Measurements from ENCODE around the gene NCOA4.
"Not testable (repeated sequence)": the region's sequence is repeated elsewhere in the genome, so short reads cannot be mapped to it uniquely, and the experiment has no call there.

NCOA4 gene

DNA sequence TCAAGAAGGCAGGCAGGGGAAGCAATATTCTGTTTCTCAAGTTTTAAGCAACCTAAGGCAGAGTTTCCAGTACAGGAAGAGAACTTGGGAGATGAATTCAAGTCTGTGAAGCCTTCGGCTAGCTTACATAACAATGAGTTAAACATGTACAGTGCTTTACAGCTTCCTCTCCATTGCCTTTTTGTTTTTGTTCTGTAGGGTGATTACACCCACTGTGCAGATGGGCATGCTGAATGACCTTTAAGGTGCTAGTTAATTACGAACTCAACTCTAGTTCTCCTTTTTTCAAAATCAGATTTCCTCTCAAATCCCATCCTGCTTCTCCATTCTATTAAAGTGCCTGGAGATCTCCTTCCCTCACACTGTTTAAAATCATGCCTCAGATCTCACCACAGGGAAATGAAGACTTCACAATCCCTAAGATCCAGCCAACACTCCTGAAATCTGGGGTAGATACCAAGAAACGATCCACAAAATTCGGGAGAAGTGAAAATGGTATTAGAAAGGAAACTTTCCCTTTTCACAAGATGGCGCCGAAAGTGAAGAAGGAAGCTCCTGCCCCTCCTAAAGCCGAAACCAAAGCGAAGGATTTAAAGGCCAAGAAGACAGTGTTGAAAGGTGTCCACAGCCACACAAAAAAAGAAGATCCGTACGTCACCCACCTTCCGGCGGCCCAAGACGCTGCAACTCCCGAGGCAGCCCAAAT, 32.5 kb upstream of the NCOA4 start:
- no peak overlapping the region for H3K27ac ChIP-seq
- H3K4me1 ChIP-seq: no peaks in the 10 kb centered on the region
- no peaks in the 10 kb centered on the region for H3K36me3 ChIP-seq (ENCODE audit: control insufficient read depth, insufficient read depth, low read length)
- no peaks in the 10 kb centered on the region for H3K27me3 ChIP-seq (ENCODE audit: control insufficient read depth, insufficient read depth, low read length)
- no peak overlapping the region for H3K4me3 ChIP-seq (ENCODE audit: low read depth, low read length)
- H3K79me2 ChIP-seq: no peaks in the 10 kb centered on the region
- TF ChIP-seq, protein P1, sequence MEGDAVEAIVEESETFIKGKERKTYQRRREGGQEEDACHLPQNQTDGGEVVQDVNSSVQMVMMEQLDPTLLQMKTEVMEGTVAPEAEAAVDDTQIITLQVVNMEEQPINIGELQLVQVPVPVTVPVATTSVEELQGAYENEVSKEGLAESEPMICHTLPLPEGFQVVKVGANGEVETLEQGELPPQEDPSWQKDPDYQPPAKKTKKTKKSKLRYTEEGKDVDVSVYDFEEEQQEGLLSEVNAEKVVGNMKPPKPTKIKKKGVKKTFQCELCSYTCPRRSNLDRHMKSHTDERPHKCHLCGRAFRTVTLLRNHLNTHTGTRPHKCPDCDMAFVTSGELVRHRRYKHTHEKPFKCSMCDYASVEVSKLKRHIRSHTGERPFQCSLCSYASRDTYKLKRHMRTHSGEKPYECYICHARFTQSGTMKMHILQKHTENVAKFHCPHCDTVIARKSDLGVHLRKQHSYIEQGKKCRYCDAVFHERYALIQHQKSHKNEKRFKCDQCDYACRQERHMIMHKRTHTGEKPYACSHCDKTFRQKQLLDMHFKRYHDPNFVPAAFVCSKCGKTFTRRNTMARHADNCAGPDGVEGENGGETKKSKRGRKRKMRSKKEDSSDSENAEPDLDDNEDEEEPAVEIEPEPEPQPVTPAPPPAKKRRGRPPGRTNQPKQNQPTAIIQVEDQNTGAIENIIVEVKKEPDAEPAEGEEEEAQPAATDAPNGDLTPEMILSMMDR (IDR thresholded peaks at IDR 0.05): no peak
- no peak overlapping the region for H3K9ac ChIP-seq
- H3K4me2 ChIP-seq (ENCODE audit: low read length): no peak overlapping the region
- no peaks in the 10 kb centered on the region for H3K9me3 ChIP-seq (ENCODE audit: control insufficient read depth, low read length)
- no peak overlapping the region for H2AFZ ChIP-seq

GRCh38 chr10:46060706-46061105, 30.3 kb upstream of the NCOA4 start:
- TF ChIP-seq, protein P1 (IDR thresholded peaks at IDR 0.05): no peak
- H3K4me3 ChIP-seq (ENCODE audit: low read depth, low read length): no peak overlapping the region

GRCh38 chr10:46057927-46058326, 27.5 kb upstream of the NCOA4 start:
- not testable (repeated sequence) for H3K36me3 ChIP-seq (ENCODE audit: control insufficient read depth, insufficient read depth, low read length); H3K27me3 ChIP-seq (ENCODE audit: control insufficient read depth, insufficient read depth, low read length); H3K4me2 ChIP-seq (ENCODE audit: low read length); H3K27ac ChIP-seq; H3K4me3 ChIP-seq (ENCODE audit: low read depth, low read length); H2AFZ ChIP-seq; H3K9me3 ChIP-seq (ENCODE audit: control insufficient read depth, low read length); H3K79me2 ChIP-seq; H3K9ac ChIP-seq; H3K4me1 ChIP-seq

More at GRCh38 chr10:46060706-46061105, 30.3 kb upstream of the NCOA4 start:
- Histone ChIP-seq H3K79me2 (no peaks in the 10 kb centered on the region), H3K27me3 (ENCODE audit: control insufficient read depth, insufficient read depth, low read length) (no peaks in the 10 kb centered on the region), H3K4me1 (no peaks in the 10 kb centered on the region), H3K9me3 (ENCODE audit: control insufficient read depth, low read length) (no peaks in the 10 kb centered on the region), H2AFZ (no peak overlapping the region), H3K4me2 (ENCODE audit: low read length) (no peak overlapping the region), H3K9ac (no peak overlapping the region), H3K36me3 (ENCODE audit: control insufficient read depth, insufficient read depth, low read length) (no peaks in the 10 kb centered on the region), H3K27ac (no peak overlapping the region)

GRCh38 chr10:46057038-46057437, 26.6 kb upstream of the NCOA4 start:
- H3K27me3 ChIP-seq (ENCODE audit: control insufficient read depth, insufficient read depth, low read length): no peaks in the 10 kb centered on the region
- TF ChIP-seq, protein P1 (IDR thresholded peaks at IDR 0.05): no peak
- no peaks in the 10 kb centered on the region for H3K36me3 ChIP-seq (ENCODE audit: control insufficient read depth, insufficient read depth, low read length)
- H3K9ac ChIP-seq: no peak overlapping the region
- no peak overlapping the region for H2AFZ ChIP-seq
- H3K27ac ChIP-seq: no peak overlapping the region
- no peak overlapping the region for H3K4me3 ChIP-seq (ENCODE audit: low read depth, low read length)
- H3K4me2 ChIP-seq (ENCODE audit: low read length): no peak overlapping the region
- no peaks in the 10 kb centered on the region for H3K79me2 ChIP-seq
- no peaks in the 10 kb centered on the region for H3K4me1 ChIP-seq
- H3K9me3 ChIP-seq (ENCODE audit: control insufficient read depth, low read length): no peaks in the 10 kb centered on the region

DNA sequence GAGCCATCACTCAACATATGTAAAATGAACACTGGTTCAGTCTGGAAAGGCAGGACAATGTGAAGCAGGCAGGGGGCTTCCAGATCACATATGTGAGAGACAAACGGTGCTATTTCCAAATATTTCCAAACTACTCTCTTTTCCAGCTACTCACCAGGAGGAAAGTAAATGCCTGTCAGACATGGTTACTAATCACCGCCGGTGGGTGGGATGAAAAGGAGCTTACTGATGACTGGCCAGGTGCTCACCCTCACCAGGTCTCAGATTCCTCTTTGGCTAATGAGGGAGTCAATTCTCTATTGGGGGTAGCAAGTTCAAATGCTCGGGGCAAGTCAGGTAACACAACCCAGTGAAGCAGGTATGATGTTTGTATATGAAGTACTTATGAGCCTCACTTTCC, 25.3 kb upstream of the NCOA4 start:
- Histone ChIP-seq H3K27ac (no peak overlapping the region), H3K4me3 (ENCODE audit: low read depth, low read length) (no peak overlapping the region), H3K36me3 (ENCODE audit: control insufficient read depth, insufficient read depth, low read length) (no peaks in the 10 kb centered on the region), H3K4me2 (ENCODE audit: low read length) (no peak overlapping the region), H3K27me3 (ENCODE audit: control insufficient read depth, insufficient read depth, low read length) (no peaks in the 10 kb centered on the region), H3K79me2 (no peaks in the 10 kb centered on the region), H3K9ac (no peak overlapping the region), H2AFZ (no peak overlapping the region), H3K9me3 (ENCODE audit: control insufficient read depth, low read length) (no peaks in the 10 kb centered on the region), H3K4me1 (no peaks in the 10 kb centered on the region)
- TF ChIP-seq, protein P1 (IDR thresholded peaks at IDR 0.05): no peak
